ENCODE results near the gene AK8. TPM values are rescaled to one million over a fixed set of nuclear protein-coding genes. Genes with fewer than 3 reads are reported as not detected.

Gene AK8
- total and polyA plus RNA-seq, 9 of the 15 experiments (the other 6 are each of a cell fraction or from before 2014, with no cell fraction given), result 0.06 to 0.37 TPM; not detected in 7

GRCh38 chr9:132694144-132694543 is 183.9 kb downstream of the AK8 start (continued):
- no peak for TF ChIP-seq GTF3C2 (IDR thresholded peaks at IDR 0.05; ENCODE audit: borderline replicate concordance, extremely low read depth, insufficient read length)
- TF ChIP-seq ZNF280A (IDR thresholded peaks at IDR 0.05; ENCODE audit: low read depth, partially characterized antibody), result no peak
- no peak for TF ChIP-seq SAP30 (IDR thresholded peaks at IDR 0.05; ENCODE audit: borderline replicate concordance, insufficient read depth, low read depth, low read length, poor library complexity, severe bottlenecking)
- TF ChIP-seq MLLT1 (IDR thresholded peaks at IDR 0.05), result no peak
- peak; percentile 28; the same call in 1 of the 2 replicates for TF ChIP-seq SPI1 (IDR thresholded peaks at IDR 0.05; ENCODE audit: borderline replicate concordance, low read depth, low read length)
- TF ChIP-seq RAD21 (CRISPR knock-in tag; conservative IDR thresholded peaks at IDR 0.05 in 1 of 2, IDR thresholded peaks at IDR 0.05 in 1 of 2), result peak in 1 of 2 experiments; percentile 39; a peak in 2 of 4 replicates
- no peak for TF ChIP-seq NFE2L1 (tag; IDR thresholded peaks at IDR 0.05; ENCODE audit: borderline replicate concordance, low read depth)
- TF ChIP-seq FOXK2 (conservative IDR thresholded peaks at IDR 0.05 in 1 of 2, IDR thresholded peaks at IDR 0.05 in 1 of 2; ENCODE audit: low read depth in 2 of 2), result no peak
- no peak for TF ChIP-seq CREB1 (IDR thresholded peaks at IDR 0.05)
- no peak for TF ChIP-seq CREB1 (CRISPR knock-in tag; IDR thresholded peaks at IDR 0.05)
- peak; percentile 48; the same call in 1 of the 2 replicates for TF ChIP-seq ZNF316 (IDR thresholded peaks at IDR 0.05)
- TF ChIP-seq ZNF764 (CRISPR knock-in tag; IDR thresholded peaks at IDR 0.05; ENCODE audit: low read depth), result no peak
- no peak for TF ChIP-seq DDX20 (tag; IDR thresholded peaks at IDR 0.05; ENCODE audit: low read depth)
- no peak for TF ChIP-seq HLTF (IDR thresholded peaks at IDR 0.05)
- no peak for TF ChIP-seq ZNF830 (CRISPR knock-in tag; IDR thresholded peaks at IDR 0.05)
- no peak for TF ChIP-seq ZEB2 (IDR thresholded peaks at IDR 0.05)
- no peak for TF ChIP-seq AFF1 (IDR thresholded peaks at IDR 0.05; ENCODE audit: low read depth in 1 of 2, partially characterized antibody in 2 of 2)

All from K562 (cell line).